Mesothelial cell of epicardium (in vitro differentiated cells): ENCODE data around the gene PPM1B. TPM values are rescaled to one million over a fixed set of nuclear protein-coding genes. Genes with fewer than 3 reads are reported as not detected.

Experiments
- DNase-seq, 2 experiments: peaks; one replicate each; pipeline ENCODE4 v3.0.0; 2021; ENCODE audit warnings: low spot score in 2 of 2; ENCODE audit not compliant: unreplicated experiment in 2 of 2
- H3K27ac Mint-ChIP-seq: 2 replicates; pipeline ENCODE4 v1.8.0; 2021; ENCODE audit warnings: mixed read lengths
- H3K27me3 Mint-ChIP-seq: 2 replicates; pipeline ENCODE4 v1.8.0; 2021; ENCODE audit warnings: low read depth, mixed read lengths
- H3K36me3 Mint-ChIP-seq: 2 replicates; pipeline ENCODE4 v1.8.0; 2021; ENCODE audit warnings: mixed read lengths
- H3K4me1 Mint-ChIP-seq: 2 replicates; pipeline ENCODE4 v1.8.0; 2021; ENCODE audit warnings: mixed read lengths
- H3K4me3 Mint-ChIP-seq: 2 replicates; pipeline ENCODE4 v1.8.0; 2021; ENCODE audit warnings: mild to moderate bottlenecking, moderate library complexity, mixed read lengths
- H3K9me3 Mint-ChIP-seq: 2 replicates; pipeline ENCODE4 v1.8.0; 2021; ENCODE audit warnings: mixed read lengths
- CTCF ChIP-seq: fragments of 200-600 bp; sonication (generic); IDR thresholded peaks from one replicate; pipeline ENCODE4 v1.5.0; 2021; ENCODE audit warnings: antibody characterized with exemption; ENCODE audit not compliant: unreplicated experiment
- total RNA-seq: library from RNA; stranded (reverse); gene quantifications from 3 replicates; pipeline ENCODE4 v1.2.1, GENCODE V29; 2021

PPM1B gene
- total RNA-seq, 1 donor from 2014 or later, result 36.4 TPM

GRCh38 chr2:44155666-44156446 lies 12.8 kb upstream of the PPM1B start:
- no peaks in the 10 kb centered on the region for H3K27me3 Mint-ChIP-seq
- no peak for DNase-seq
- no peak overlapping the region for H3K27ac Mint-ChIP-seq
- peaks cover 9% of the 10 kb centered on the region for H3K9me3 Mint-ChIP-seq
- no peaks in the 10 kb centered on the region for H3K36me3 Mint-ChIP-seq
- no peaks in the 10 kb centered on the region for H3K4me1 Mint-ChIP-seq
- H3K4me3 Mint-ChIP-seq, result no peak overlapping the region
- TF ChIP-seq CTCF, result no peak

GRCh38 chr2:44163777-44164176 lies 4.9 kb upstream of the PPM1B start:
- Mint-ChIP-seq H3K9me3 (peaks cover 23% of the 10 kb centered on the region), H3K36me3 (peaks cover 2% of the 10 kb centered on the region), H3K4me1 (peaks cover 5% of the 10 kb centered on the region), H3K4me3 (no peak overlapping the region), H3K27ac (no peak overlapping the region), H3K27me3 (no peaks in the 10 kb centered on the region)
- TF ChIP-seq CTCF, result no peak
- no peak for DNase-seq

- no peak for TF ChIP-seq CTCF
- Mint-ChIP-seq H3K4me3 (no peak overlapping the region), H3K36me3 (peaks cover 2% of the 10 kb centered on the region), H3K27ac (no peak overlapping the region), H3K9me3 (peaks cover 23% of the 10 kb centered on the region), H3K4me1 (peaks cover 5% of the 10 kb centered on the region), H3K27me3 (no peaks in the 10 kb centered on the region)
- no peak for DNase-seq
These were observed 4.1 kb upstream of the PPM1B start for GRCh38 chr2:44164617-44165016.

GRCh38 chr2:44166096-44166495 lies 2.6 kb upstream of the PPM1B start:
- Mint-ChIP-seq H3K27me3 (no peaks in the 10 kb centered on the region), H3K36me3 (peaks cover 2% of the 10 kb centered on the region), H3K27ac (no peak overlapping the region), H3K9me3 (peaks cover 23% of the 10 kb centered on the region), H3K4me1 (peaks cover 16% of the 10 kb centered on the region), H3K4me3 (no peak overlapping the region)
- TF ChIP-seq CTCF, result no peak
- DNase-seq, result no peak

GRCh38 chr2:44167311-44167907 lies 1.3 kb upstream of the PPM1B start:
- H3K9me3 Mint-ChIP-seq, result peaks cover 23% of the 10 kb centered on the region
- H3K4me1 Mint-ChIP-seq, result peaks cover 20% of the 10 kb centered on the region
- no peaks in the 10 kb centered on the region for H3K27me3 Mint-ChIP-seq
- no peak for TF ChIP-seq CTCF
- H3K27ac Mint-ChIP-seq, result peak overlapping the region; percentile 99
- H3K36me3 Mint-ChIP-seq, result peaks cover 2% of the 10 kb centered on the region
- peak overlapping the region; percentile 96 for H3K4me3 Mint-ChIP-seq
- DNase-seq, result no peak
